MM.1S (cell line): ENCODE data around the gene PSKH1.
"Not testable (repeated sequence)": the region's sequence is repeated elsewhere in the genome, so short reads cannot be mapped to it uniquely, and the experiment has no call there.

ENCODE experiments used
- DNase-seq: peaks from one replicate; pipeline ENCODE4 v3.0.0-alpha.2; 2015
- H2AFZ ChIP-seq: fragments of 300-600 bp; sonication (generic); 2 replicates; pipeline ENCODE4 v1.6.0; 2016; ENCODE audit warnings: antibody characterized with exemption, low read length
- H3F3A ChIP-seq: fragments of 300-600 bp; sonication (generic); 2 replicates; pipeline ENCODE4 v1.6.1; 2016; ENCODE audit warnings: mild to moderate bottlenecking, antibody characterized with exemption, low read length, moderate library complexity, mixed read lengths; ENCODE audit not compliant: insufficient read depth
- H3K27ac ChIP-seq: fragments of 300-600 bp; sonication (generic); 2 replicates; pipeline ENCODE4 v1.5.1; 2016; ENCODE audit warnings: mild to moderate bottlenecking, low read length
- H3K27me3 ChIP-seq: fragments of 300-600 bp; sonication (generic); replicated peaks from 2 replicates; pipeline ENCODE4 v1.6.0; 2016; ENCODE audit warnings: low read length; ENCODE audit not compliant: insufficient read depth
- H3K36me3 ChIP-seq: fragments of 300-600 bp; sonication (generic); replicated peaks from 2 replicates; pipeline ENCODE4 v1.6.1; 2016; ENCODE audit warnings: mild to moderate bottlenecking, low read length, mixed read lengths; ENCODE audit not compliant: insufficient read depth
- H3K4me1 ChIP-seq: fragments of 300-600 bp; sonication (generic); 2 replicates; pipeline ENCODE4 v1.6.1; 2016; ENCODE audit warnings: low read length, mixed read lengths
- H3K4me2 ChIP-seq: fragments of 300-600 bp; sonication (generic); 2 replicates; pipeline ENCODE4 v1.6.0; 2016; ENCODE audit warnings: low read depth, low read length
- H3K4me3 ChIP-seq: fragments of 300-600 bp; sonication (generic); 2 replicates; pipeline ENCODE4 v1.5.1; 2016; ENCODE audit warnings: low read length, mixed read lengths
- H3K79me2 ChIP-seq: fragments of 300-600 bp; sonication (generic); 2 replicates; pipeline ENCODE4 v1.6.1; 2016; ENCODE audit warnings: mixed run types, low read length, mixed read lengths
- H3K9ac ChIP-seq: fragments of 300-600 bp; sonication (generic); 2 replicates; pipeline ENCODE4 v1.6.1; 2016; ENCODE audit warnings: low read length, mixed read lengths
- H3K9me2 ChIP-seq: fragments of 300-600 bp; sonication (generic); replicated peaks from 2 replicates; pipeline ENCODE4 v1.6.1; 2016; ENCODE audit warnings: mild to moderate bottlenecking, low read length, mixed read lengths; ENCODE audit not compliant: insufficient read depth
- H3K9me3 ChIP-seq: fragments of 300-600 bp; sonication (generic); replicated peaks from 2 replicates; pipeline ENCODE4 v1.6.1; 2016; ENCODE audit warnings: mild to moderate bottlenecking, low read length, mixed read lengths; ENCODE audit not compliant: insufficient read depth
- H4K20me1 ChIP-seq: fragments of 300-600 bp; sonication (generic); 2 replicates; pipeline ENCODE4 v1.6.1; 2016; ENCODE audit warnings: mild to moderate bottlenecking, low read length, moderate library complexity, mixed read lengths; ENCODE audit not compliant: insufficient read depth
- EZH2 ChIP-seq: fragments of 300-600 bp; sonication (generic); optimal IDR thresholded peaks from 2 replicates; pipeline ENCODE3; 2017; ENCODE audit warnings: low read depth, mild to moderate bottlenecking, antibody characterized with exemption, low read length, mixed read lengths
- EZH2phosphoT487 ChIP-seq: fragments of 300-600 bp; sonication (generic); IDR thresholded peaks from 2 replicates; pipeline ENCODE4 v1.6.1; 2018; ENCODE audit warnings: antibody characterized with exemption, low read length
- TF ChIP-seq, protein P1 (sequence below): fragments of 300-600 bp; sonication (generic); IDR thresholded peaks from 2 replicates; pipeline ENCODE4 v1.5.1; 2016; ENCODE audit warnings: antibody characterized with exemption, low read length, mixed read lengths

PSKH1 gene

DNA sequence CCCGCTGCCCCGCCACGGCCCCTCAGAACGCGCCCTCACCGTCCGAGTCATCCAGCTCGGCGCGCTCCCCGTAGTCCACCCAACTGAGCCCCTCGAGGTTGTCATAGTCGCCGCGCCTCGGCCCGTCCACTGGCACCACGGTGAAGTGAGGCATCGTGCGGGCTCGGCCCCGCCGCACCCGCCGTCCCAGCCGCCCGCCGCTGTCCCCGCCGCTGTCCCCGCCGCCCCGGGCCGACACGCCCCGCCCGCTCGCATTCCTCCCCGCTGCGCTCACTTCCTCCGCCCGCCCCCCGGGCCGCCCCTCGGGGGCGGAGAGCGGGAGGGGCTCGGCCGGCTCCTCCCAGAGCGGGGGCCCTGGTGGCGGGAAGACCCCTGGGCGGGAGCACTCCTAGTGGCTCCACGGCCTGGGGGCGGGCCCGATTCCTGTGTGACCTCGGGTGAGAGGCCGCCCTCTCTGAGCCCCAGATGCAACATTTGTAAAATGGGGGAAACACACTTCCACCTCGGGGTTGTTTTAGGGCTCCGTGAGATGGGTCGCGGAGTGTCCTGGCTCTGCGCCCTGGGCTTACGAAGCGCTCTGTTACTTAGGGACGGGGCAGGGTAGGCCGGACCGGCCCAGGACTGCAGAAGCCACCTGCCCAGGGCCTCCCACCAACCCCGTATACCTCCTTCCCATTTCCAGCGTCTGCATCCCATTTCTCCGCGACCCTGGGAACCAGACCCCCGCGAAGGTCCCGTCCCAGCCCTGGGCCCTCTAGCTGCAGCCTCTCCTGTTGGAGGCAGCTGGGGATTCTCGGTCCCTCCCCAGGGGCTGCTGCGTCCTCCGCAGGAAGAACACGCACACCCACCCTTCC lies 75.6 kb downstream of the PSKH1 start, which contains the start of gene SLC12A4:
TSS of gene SLC12A4 (minus strand) at position 238 of the 854 bp plus-strand sequence. CDS start at position 154, 84 bp downstream.
- H3K4me2 ChIP-seq = peak within 1 kb of the TSS; percentile 100
- H3K9me2 ChIP-seq = no peaks in the 10 kb centered on the region
- H3K4me1 ChIP-seq = peaks cover 36% of the 10 kb centered on the region
- H3K9ac ChIP-seq = peak within 1 kb of the TSS; percentile 82
- no peaks in the 10 kb centered on the region for H3K36me3 ChIP-seq
- peak; percentile 89 for DNase-seq
- H3F3A ChIP-seq = peaks cover 19% of the 10 kb centered on the region
- peaks cover 17% of the 10 kb centered on the region for H3K79me2 ChIP-seq
- no peak for TF ChIP-seq EZH2
- TF ChIP-seq EZH2phosphoT487 = no peak
- TF ChIP-seq, protein P1, sequence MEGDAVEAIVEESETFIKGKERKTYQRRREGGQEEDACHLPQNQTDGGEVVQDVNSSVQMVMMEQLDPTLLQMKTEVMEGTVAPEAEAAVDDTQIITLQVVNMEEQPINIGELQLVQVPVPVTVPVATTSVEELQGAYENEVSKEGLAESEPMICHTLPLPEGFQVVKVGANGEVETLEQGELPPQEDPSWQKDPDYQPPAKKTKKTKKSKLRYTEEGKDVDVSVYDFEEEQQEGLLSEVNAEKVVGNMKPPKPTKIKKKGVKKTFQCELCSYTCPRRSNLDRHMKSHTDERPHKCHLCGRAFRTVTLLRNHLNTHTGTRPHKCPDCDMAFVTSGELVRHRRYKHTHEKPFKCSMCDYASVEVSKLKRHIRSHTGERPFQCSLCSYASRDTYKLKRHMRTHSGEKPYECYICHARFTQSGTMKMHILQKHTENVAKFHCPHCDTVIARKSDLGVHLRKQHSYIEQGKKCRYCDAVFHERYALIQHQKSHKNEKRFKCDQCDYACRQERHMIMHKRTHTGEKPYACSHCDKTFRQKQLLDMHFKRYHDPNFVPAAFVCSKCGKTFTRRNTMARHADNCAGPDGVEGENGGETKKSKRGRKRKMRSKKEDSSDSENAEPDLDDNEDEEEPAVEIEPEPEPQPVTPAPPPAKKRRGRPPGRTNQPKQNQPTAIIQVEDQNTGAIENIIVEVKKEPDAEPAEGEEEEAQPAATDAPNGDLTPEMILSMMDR = no peak
- peak within 1 kb of the TSS; percentile 97 for H2AFZ ChIP-seq
- no peaks in the 10 kb centered on the region for H3K27me3 ChIP-seq
- peak within 1 kb of the TSS; percentile 93 for H3K4me3 ChIP-seq
- peak within 1 kb of the TSS; percentile 15; the same call in 1 of the 2 replicates for H3K27ac ChIP-seq
- H4K20me1 ChIP-seq = no peaks in the 10 kb centered on the region
- H3K9me3 ChIP-seq = no peaks in the 10 kb centered on the region

DNA sequence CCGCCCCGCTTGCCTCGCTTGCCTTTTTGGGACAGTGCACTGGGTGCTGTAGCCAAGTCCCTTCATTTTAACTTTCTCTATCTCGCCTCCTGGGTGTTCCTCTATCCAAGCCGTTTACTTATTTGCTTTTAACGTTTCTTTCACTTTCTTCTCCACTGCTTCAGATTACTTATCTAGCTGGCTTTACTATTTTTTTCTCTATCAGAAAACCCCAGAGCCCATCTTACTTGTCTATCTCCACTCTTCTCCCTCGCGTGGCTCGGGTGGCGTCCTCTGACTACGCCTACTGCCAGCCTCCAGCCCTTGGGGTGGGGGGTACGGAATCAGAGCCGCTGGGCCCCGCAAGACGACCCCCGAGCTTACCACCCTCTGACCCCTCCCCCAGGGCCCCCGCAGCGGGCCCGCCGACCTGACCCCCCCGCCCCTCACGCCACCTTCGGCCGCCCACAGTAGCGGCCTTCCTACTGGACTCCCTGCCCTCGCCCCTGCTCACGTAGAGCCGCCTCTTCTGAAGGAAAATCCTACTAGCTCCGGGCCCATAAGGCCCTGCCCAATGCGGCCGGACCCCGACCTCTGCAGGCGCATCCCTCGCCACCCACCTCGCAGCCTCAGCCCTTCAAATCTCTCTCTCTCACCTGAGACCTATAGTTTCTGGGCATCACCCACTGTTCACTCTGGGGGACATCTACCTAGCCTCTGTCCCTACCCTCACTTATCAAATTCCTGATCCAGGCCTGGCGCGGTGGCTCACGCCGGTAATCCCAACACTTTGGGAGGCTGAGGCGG lies 76.4 kb downstream of the PSKH1 start:
- peaks cover 29% of the 10 kb centered on the region for H3K4me1 ChIP-seq
- H3K4me2 ChIP-seq = peak overlapping the region; percentile 100
- no peaks in the 10 kb centered on the region for H4K20me1 ChIP-seq
- H3K79me2 ChIP-seq = peaks cover 14% of the 10 kb centered on the region
- H3F3A ChIP-seq = peaks cover 18% of the 10 kb centered on the region
- no peak overlapping the region for H3K27ac ChIP-seq
- no peaks in the 10 kb centered on the region for H3K9me2 ChIP-seq
- no peaks in the 10 kb centered on the region for H3K36me3 ChIP-seq
- H3K9ac ChIP-seq = peak overlapping the region; percentile 75; the same call in 1 of the 2 replicates
- H3K27me3 ChIP-seq = no peaks in the 10 kb centered on the region
- peak overlapping the region; percentile 97 for H2AFZ ChIP-seq
- no peak for TF ChIP-seq EZH2
- TF ChIP-seq EZH2phosphoT487 = no peak
- TF ChIP-seq, protein P1 = no peak
- no peak for DNase-seq
- H3K9me3 ChIP-seq = no peaks in the 10 kb centered on the region
- peak overlapping the region; percentile 93 for H3K4me3 ChIP-seq

DNA sequence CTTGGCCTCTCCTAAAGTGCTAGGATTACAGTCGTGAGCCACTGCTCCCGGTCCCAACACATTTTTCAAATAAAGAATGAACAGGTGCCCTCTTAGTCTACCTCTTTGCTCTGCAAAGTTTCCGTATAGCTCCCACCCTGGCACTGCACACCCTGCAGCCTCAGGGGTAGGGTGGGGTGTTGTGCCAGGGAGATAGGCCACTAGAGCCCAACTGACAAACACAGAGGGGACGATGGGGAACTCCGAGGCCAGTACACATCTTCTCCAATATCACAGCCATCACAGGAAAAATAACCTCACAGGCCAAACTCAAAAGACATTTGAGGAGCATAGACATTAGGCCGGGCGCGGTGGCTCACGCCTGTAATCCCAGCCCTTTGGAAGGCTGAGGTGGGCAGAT lies 78.1 kb downstream of the PSKH1 start:
- DNase-seq = no peak
- no peaks in the 10 kb centered on the region for H3K27me3 ChIP-seq
- H3K79me2 ChIP-seq = peaks cover 14% of the 10 kb centered on the region
- H3K4me3 ChIP-seq = no peak overlapping the region
- TF ChIP-seq, protein P1 = no peak
- TF ChIP-seq EZH2 = no peak
- no peak for TF ChIP-seq EZH2phosphoT487
- H2AFZ ChIP-seq = no peak overlapping the region
- H3K9me2 ChIP-seq = no peaks in the 10 kb centered on the region
- H3K9me3 ChIP-seq = no peaks in the 10 kb centered on the region
- H3K4me1 ChIP-seq = peaks cover 27% of the 10 kb centered on the region
- H3F3A ChIP-seq = peaks cover 9% of the 10 kb centered on the region; the same call in 1 of the 2 replicates
- no peak overlapping the region for H3K27ac ChIP-seq
- no peak overlapping the region for H3K9ac ChIP-seq
- H3K36me3 ChIP-seq = no peaks in the 10 kb centered on the region
- no peak overlapping the region for H3K4me2 ChIP-seq
- H4K20me1 ChIP-seq = no peaks in the 10 kb centered on the region

DNA sequence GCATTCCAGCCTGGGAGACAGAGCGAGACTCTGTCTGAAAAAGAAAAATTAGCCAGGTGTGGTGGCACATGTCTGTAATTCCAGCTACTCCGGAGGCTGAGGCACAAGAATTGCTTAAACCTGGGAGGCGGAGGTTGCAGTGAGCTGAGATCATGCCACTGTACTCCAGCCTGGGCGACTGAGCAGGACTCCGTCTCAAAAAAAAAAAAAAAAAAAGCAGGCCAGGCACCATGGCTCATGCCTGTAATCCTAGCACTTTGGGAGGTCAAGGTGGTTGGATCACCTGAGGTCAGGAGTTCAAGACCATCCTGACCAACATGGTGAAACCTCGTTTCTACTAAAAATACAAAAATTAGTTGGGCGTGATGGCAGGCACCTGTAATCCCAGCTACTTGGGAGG lies 79.2 kb downstream of the PSKH1 start:
- H3K9me3 ChIP-seq, H3K4me3 ChIP-seq, H3K79me2 ChIP-seq, H3K4me2 ChIP-seq, H3F3A ChIP-seq, H3K27ac ChIP-seq, H3K9me2 ChIP-seq, H3K27me3 ChIP-seq, H3K9ac ChIP-seq, H4K20me1 ChIP-seq, H2AFZ ChIP-seq, H3K36me3 ChIP-seq, DNase-seq: not testable (repeated sequence)
- peaks cover 21% of the 10 kb centered on the region for H3K4me1 ChIP-seq
